ENCODE results near the gene LINGO4.

Gene LINGO4, protein sequence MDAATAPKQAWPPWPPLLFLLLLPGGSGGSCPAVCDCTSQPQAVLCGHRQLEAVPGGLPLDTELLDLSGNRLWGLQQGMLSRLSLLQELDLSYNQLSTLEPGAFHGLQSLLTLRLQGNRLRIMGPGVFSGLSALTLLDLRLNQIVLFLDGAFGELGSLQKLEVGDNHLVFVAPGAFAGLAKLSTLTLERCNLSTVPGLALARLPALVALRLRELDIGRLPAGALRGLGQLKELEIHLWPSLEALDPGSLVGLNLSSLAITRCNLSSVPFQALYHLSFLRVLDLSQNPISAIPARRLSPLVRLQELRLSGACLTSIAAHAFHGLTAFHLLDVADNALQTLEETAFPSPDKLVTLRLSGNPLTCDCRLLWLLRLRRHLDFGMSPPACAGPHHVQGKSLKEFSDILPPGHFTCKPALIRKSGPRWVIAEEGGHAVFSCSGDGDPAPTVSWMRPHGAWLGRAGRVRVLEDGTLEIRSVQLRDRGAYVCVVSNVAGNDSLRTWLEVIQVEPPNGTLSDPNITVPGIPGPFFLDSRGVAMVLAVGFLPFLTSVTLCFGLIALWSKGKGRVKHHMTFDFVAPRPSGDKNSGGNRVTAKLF

DNA sequence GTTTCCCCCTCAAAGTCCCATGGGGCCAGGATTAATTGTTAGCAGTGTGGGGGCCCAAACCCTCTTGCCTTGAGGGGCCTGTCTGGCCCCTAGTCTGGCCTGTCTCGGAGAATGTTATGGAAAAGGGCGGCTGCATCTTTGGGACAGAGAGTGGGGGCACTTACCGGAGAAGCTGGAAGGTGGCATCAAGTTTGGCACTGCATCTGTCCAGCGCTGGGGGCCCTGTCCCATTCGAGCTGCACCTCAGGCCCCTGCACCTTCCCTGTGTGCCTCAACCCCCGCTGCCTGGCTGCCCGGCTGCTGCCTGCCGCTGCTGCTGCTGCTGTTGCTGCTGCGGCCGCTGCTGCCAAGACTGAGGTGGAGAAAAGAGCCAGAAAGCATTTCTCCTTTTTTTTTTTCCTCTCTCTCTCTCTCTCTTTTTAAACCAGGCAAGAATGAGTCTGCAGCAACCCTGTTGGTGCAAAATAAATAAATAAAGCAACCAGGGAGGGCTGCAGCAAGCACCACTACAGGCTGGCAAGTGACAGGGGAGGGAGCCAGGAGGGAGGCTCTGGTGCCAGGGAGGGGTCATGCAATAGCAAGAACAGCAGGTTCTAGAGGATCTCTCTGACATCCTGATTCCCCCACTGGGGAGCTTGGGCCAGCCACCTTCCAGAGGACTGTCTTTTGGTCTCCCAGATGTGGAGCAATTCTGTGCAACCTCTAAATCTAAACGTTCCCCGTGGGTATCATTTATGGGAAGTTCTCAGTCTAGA is at the start of gene LINGO4:
Gene LINGO4 (minus strand): TSS at position 354 of the 755 bp plus-strand sequence. CDS start 2,715 bp downstream, outside the sequence.
- TF ChIP-seq, protein P1, sequence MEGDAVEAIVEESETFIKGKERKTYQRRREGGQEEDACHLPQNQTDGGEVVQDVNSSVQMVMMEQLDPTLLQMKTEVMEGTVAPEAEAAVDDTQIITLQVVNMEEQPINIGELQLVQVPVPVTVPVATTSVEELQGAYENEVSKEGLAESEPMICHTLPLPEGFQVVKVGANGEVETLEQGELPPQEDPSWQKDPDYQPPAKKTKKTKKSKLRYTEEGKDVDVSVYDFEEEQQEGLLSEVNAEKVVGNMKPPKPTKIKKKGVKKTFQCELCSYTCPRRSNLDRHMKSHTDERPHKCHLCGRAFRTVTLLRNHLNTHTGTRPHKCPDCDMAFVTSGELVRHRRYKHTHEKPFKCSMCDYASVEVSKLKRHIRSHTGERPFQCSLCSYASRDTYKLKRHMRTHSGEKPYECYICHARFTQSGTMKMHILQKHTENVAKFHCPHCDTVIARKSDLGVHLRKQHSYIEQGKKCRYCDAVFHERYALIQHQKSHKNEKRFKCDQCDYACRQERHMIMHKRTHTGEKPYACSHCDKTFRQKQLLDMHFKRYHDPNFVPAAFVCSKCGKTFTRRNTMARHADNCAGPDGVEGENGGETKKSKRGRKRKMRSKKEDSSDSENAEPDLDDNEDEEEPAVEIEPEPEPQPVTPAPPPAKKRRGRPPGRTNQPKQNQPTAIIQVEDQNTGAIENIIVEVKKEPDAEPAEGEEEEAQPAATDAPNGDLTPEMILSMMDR (IDR thresholded peaks at IDR 0.05; ENCODE audit: low read length, missing control alignments) = no peak
- no peak within 1 kb of the TSS for H3K4me3 ChIP-seq (replicated peaks; ENCODE audit: low read depth, low read length)
- DNase-seq (ENCODE audit: low read depth) = no peak

DNA sequence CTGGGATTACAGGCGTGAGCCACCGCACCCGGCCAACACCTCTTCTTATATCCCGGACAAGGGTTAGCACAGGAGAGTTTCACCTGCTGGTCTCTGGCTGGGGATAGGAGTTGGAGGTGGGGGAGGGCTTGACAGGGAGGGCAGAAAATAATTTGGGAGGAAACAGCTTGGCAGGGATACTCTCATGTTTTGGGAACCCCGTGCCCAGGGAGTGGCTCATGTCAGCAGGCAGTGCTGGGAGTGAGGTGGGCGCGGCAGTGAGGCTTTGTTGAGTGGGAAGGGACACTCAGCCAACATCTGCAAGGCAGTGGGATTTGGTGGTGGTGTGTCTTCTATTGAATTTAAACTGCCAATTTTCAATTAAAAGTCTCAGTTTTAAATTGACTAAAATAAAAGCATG is 49.4 kb upstream of the LINGO4 start:
- no peak overlapping the region for H3K4me3 ChIP-seq (replicated peaks; ENCODE audit: low read depth, low read length)
- TF ChIP-seq, protein P1 (IDR thresholded peaks at IDR 0.05; ENCODE audit: low read length, missing control alignments) = no peak
- DNase-seq (ENCODE audit: low read depth) = no peak

DNA sequence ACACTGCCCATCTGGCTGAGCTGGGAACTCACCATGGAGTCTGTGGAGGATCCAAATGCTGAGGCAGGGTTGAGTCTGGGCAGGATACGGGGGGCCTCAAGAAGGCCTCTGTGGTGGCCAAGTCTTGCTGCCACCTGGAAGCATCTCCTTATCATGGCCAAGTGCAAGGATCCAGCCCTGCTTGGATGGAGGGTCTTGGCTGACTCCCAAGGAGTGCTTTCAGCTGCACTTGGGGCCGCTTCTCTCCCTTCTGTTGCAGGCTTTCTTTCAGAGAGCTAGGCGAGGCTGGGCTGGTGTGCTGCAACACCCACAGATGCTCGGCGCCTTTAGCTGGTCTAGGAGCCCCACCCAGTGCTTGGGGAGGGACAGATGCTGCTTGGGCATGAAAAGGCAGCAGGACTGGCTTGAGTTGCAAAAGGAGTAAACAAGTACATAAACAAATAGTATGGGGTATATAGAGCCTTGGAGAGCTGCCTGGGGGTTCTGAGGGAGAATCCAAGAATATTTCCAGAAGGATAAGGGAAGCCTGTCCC is 48.3 kb upstream of the LINGO4 start, which contains the start of gene THEM5:
Gene THEM5 (minus strand): TSS at position 302 of the 533 bp plus-strand sequence. CDS start 147 bp downstream, at position 155.
- H3K4me3 ChIP-seq (replicated peaks; ENCODE audit: low read depth, low read length) = no peak within 1 kb of the TSS
- no peak for DNase-seq (ENCODE audit: low read depth)
- TF ChIP-seq, protein P1 (IDR thresholded peaks at IDR 0.05; ENCODE audit: low read length, missing control alignments) = no peak

DNA sequence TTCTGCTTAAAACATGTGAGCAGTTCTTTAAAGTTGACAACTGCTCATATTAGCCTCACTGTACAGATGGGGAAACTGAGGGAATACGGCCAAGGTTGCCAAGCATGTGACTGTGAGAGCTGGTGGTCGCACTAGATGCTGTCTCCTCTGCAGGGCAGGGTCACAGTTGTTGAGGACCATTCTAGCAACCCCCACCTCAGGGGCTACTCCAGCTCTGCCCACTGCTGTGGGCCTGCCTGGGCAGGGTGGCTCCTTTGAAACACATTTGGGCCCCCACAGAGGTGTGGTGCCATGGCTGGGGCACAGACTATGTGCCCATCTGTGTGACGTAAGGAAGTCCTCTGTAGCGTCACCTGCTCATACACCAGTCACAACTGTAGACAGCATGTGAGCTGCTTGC is 47.5 kb upstream of the LINGO4 start:
- no peak overlapping the region for H3K4me3 ChIP-seq (replicated peaks; ENCODE audit: low read depth, low read length)
- no peak for DNase-seq (ENCODE audit: low read depth)
- TF ChIP-seq, protein P1 (IDR thresholded peaks at IDR 0.05; ENCODE audit: low read length, missing control alignments) = no peak

DNA sequence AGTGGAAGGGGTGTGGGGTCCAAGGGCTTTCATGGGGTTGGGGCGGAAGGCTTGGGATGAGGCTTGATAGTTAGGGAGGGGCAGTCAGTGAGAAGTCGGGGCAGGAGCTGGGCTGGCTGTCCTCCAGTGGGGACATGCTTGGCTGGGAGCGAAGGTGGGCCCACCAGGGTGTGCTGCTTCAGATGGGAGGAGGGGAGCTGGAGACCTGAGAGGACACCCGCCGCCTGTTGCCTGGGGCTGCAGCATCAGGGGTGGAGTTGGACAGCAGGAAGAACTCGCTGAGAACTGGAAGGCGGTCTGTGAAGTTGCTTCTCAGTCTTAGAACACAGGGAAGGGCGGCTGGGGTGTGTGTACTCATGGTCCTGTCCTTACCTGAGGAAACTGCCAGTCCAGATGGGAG is 46.7 kb upstream of the LINGO4 start:
- H3K4me3 ChIP-seq (replicated peaks; ENCODE audit: low read depth, low read length) = no peak overlapping the region
- TF ChIP-seq, protein P1 (IDR thresholded peaks at IDR 0.05; ENCODE audit: low read length, missing control alignments) = no peak
- DNase-seq (ENCODE audit: low read depth) = no peak

DNA sequence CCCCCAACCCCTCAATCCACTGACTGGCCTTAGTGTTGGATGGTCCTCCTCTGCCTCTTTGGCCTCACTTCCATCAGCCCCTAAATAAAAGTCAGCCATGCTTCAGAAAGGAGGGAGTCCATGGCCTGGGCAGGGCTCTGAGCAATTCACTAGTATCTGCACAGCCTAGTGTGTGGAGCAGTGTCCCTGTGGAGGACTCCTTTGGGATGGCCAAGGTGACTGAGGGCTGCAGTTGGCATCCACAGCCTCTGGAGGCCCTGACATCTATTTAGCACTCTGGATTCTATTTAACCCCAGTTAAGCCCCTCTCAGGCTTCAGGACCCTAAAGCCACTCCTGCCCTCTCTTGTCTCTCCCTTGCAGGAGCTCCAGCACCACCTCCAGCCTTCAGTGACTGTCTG is 44.7 kb upstream of the LINGO4 start:
- no peak overlapping the region for H3K4me3 ChIP-seq (replicated peaks; ENCODE audit: low read depth, low read length)
- DNase-seq (ENCODE audit: low read depth) = no peak
- TF ChIP-seq, protein P1 (IDR thresholded peaks at IDR 0.05; ENCODE audit: low read length, missing control alignments) = no peak

Data from fibroblast of pulmonary artery (primary cell).